Measurements from ENCODE around the gene MIER3.

MIER3 gene

DNA sequence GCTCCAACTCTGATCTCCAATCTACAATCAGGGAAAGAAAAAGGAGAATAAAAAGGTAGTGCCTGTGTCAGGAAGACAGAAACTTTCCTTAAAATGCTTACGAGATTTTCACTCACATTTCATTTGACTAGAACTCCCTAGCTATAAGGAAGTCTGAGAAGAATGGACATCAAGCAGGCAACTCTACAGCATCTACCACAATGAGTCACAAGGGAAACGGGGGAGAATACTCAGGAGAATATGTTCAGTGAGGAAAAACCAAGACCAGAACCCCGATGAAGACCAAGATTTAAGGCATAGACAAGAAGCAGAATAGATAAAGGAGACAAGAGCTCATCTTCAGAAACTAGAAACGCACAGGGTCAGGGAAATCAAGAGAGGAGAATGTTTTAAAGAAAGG, 51.5 kb downstream of the MIER3 start:
- DNase-seq (ENCODE audit: low read depth in 2 of 2): no peak

GRCh38 chr5:56898213-56898612, 53.7 kb downstream of the MIER3 start:
- DNase-seq (ENCODE audit: low read depth in 2 of 2): no peak

- no peak for DNase-seq (ENCODE audit: low read depth in 2 of 2)
Observed at GRCh38 chr5:56896763-56897162, 55.2 kb downstream of the MIER3 start.

DNA sequence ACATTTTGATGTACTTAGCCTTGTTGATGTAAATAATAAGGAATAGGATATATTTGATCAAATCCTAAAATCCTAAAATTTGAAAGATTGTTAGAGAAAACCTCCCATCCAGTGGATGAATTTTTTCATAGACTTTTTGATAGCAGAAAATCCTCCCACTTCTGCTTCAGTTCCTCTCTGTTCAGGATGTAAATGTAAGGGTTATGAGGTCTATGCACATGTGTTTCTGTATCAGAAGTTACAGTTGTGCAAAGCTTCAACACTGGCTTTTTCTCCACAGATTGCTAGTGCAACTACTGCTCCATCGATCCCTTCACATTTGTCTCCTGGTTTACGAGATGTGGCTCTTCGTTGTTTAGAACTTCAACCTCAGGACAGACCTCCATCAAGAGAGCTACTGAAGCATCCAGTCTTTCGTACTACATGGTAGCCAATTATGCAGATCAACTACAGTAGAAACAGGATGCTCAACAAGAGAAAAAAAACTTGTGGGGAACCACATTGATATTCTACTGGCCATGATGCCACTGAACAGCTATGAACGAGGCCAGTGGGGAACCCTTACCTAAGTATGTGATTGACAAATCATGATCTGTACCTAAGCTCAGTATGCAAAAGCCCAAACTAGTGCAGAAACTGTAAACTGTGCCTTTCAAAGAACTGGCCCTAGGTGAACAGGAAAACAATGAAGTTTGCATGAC, 58.5 kb downstream of the MIER3 start:
- DNase-seq (ENCODE audit: low read depth in 2 of 2): no peak

DNA sequence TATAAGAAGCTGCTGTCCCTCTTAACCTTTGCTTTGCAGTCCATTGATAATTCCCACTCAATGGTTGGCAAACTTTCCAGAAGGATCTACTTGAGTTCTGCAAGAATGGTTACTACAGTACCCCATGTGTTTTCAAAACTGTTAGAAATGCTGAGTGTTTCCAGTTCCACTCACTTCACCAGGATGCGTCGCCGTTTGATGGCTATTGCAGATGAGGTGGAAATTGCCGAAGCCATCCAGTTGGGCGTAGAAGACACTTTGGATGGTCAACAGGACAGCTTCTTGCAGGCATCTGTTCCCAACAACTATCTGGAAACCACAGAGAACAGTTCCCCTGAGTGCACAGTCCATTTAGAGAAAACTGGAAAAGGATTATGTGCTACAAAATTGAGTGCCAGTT, 70.4 kb downstream of the MIER3 start:
- DNase-seq (ENCODE audit: low read depth in 2 of 2): no peak

DNA sequence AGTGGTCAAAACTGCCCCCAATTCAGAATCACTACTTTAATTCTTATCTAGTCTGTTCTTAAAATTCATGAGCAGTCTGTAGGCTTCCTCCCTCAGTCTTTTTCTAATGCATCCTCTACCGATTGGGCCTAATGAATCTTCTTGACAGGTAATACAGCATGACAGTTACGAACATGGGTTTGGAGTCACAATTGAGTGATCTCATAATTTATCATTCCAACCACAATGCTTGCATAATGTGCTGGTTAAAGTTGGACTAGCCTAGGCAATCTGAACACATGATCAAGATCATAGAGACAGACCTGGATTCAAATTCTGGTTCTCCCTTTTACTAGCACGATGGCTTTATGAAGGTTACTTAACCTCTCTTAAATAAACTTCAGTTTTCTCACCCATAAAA, 75.6 kb downstream of the MIER3 start:
- DNase-seq (ENCODE audit: low read depth in 2 of 2): no peak

GRCh38 chr5:56873056-56873455, 78.9 kb downstream of the MIER3 start:
- no peak for DNase-seq (ENCODE audit: low read depth in 2 of 2)

DNA sequence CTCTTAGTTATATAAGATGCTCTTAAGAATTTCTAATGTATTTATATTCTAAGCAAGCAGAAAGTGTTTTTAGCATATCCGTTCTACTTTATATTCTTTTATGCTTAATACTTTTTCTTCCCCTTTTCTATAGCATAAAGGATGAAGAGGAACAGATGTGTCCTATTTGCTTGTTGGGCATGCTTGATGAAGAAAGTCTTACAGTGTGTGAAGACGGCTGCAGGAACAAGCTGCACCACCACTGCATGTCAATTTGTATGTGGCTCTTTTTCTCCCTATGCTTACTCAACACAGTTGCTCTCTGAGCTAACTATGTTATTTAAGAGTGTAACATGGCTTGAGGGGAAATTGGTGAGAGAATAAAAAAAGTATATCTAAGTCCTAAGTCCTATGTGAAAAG, 80.1 kb downstream of the MIER3 start:
- no peak for DNase-seq (ENCODE audit: low read depth in 2 of 2)
